Measurements from ENCODE around the gene DYNC1I1.

The DYNC1I1 gene

DNA sequence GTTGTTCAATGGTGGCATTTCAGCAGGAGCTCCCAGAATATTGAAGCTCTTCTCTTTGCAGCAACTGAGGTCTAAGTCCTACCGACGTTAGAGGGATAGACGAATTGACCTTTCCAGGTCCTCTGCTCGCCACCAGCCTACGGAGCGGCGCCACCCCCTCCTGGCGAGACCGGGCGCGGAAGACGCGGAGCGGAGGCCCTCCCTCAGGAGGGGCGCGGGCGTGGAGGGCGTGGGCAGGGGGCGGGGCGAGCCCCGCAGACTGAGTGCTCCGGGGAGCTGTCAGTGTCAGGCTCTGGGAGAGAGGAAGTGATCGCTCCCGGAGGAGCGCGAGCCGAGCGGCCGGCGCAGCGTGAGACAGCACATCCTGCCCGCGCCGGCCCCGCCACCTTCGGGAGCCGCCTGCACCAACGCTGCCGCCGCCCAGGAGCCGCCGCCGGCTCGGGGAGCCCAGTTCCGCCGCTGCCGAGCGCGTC, at the start of gene DYNC1I1:
TSS of gene DYNC1I1 (plus strand) at position 257 of the 473 bp plus-strand sequence. CDS start 32,176 bp downstream, outside the sequence.
- Histone ChIP-seq H3K4me3 (ENCODE audit: low read length) (peak within 1 kb of the TSS; percentile 74), H3K9me3 (ENCODE audit: insufficient read depth, low read depth, low read length) (no peaks in the 10 kb centered on the region), H3K27ac (ENCODE audit: low read length) (no peak within 1 kb of the TSS), H3K9ac (ENCODE audit: low read depth, low read length) (no peak within 1 kb of the TSS), H3K36me3 (ENCODE audit: insufficient read depth, low read depth, low read length) (no peaks in the 10 kb centered on the region), H3K4me1 (ENCODE audit: insufficient read depth, low read length) (no peaks in the 10 kb centered on the region), H3K27me3 (ENCODE audit: insufficient read depth, low read length) (peaks cover 38% of the 10 kb centered on the region)

DNA sequence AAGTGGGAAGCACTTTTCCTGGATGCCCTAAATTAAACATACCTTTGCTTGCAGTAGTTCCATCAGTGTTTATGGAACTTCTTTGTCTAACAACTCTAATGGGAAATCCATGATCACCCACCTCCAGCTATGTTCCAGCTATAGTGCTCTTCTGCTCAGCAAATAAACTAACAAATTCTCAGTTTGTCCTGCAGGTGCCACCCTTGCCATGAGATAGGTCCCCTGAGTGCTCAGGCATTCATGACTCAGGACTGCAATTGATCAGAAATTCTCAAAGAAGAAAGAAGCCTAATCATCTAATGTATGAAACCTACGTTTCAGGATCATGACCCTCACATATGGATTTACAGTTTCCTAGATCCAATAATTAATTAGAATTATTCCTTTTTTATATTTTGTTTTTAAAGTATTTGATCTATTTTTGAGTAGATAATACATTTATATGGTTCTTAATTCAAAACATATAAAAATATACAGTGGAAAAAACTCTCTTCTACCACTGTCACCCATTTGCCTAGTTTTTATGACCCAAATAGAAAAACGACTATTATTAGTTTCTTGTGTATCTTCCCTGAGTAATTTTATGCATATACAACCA, 48.7 kb upstream of the DYNC1I1 start:
- Histone ChIP-seq H3K9me3 (ENCODE audit: insufficient read depth, low read depth, low read length) (no peaks in the 10 kb centered on the region), H3K4me3 (ENCODE audit: low read length) (no peak overlapping the region), H3K27me3 (ENCODE audit: insufficient read depth, low read length) (no peaks in the 10 kb centered on the region), H3K4me1 (ENCODE audit: insufficient read depth, low read length) (no peaks in the 10 kb centered on the region), H3K36me3 (ENCODE audit: insufficient read depth, low read depth, low read length) (no peaks in the 10 kb centered on the region), H3K27ac (ENCODE audit: low read length) (no peak overlapping the region), H3K9ac (ENCODE audit: low read depth, low read length) (no peak overlapping the region)

DNA sequence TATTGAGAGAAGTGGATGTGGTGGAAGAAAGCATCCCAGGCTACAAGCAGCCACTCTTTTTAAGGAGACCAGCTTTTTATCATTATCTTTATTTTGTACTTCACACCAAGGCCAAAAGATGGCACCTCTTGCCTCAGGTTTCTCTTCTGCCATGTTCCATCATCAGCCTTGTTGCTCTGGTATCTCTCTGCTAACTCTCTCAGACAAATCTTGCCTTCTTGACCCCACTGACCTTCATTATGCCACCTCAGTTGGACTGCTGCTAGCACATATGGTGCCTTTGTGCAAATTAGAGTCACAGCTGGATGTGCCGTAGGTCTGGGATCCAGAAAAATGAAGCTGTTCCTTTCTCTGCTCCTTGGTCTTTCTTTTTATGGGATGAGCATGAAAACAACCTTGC, 47.1 kb upstream of the DYNC1I1 start:
- no peaks in the 10 kb centered on the region for H3K4me1 ChIP-seq (ENCODE audit: insufficient read depth, low read length)
- no peaks in the 10 kb centered on the region for H3K9me3 ChIP-seq (ENCODE audit: insufficient read depth, low read depth, low read length)
- no peak overlapping the region for H3K4me3 ChIP-seq (ENCODE audit: low read length)
- no peak overlapping the region for H3K27ac ChIP-seq (ENCODE audit: low read length)
- H3K36me3 ChIP-seq (ENCODE audit: insufficient read depth, low read depth, low read length), result no peaks in the 10 kb centered on the region
- H3K27me3 ChIP-seq (ENCODE audit: insufficient read depth, low read length), result no peaks in the 10 kb centered on the region
- H3K9ac ChIP-seq (ENCODE audit: low read depth, low read length), result no peak overlapping the region

DNA sequence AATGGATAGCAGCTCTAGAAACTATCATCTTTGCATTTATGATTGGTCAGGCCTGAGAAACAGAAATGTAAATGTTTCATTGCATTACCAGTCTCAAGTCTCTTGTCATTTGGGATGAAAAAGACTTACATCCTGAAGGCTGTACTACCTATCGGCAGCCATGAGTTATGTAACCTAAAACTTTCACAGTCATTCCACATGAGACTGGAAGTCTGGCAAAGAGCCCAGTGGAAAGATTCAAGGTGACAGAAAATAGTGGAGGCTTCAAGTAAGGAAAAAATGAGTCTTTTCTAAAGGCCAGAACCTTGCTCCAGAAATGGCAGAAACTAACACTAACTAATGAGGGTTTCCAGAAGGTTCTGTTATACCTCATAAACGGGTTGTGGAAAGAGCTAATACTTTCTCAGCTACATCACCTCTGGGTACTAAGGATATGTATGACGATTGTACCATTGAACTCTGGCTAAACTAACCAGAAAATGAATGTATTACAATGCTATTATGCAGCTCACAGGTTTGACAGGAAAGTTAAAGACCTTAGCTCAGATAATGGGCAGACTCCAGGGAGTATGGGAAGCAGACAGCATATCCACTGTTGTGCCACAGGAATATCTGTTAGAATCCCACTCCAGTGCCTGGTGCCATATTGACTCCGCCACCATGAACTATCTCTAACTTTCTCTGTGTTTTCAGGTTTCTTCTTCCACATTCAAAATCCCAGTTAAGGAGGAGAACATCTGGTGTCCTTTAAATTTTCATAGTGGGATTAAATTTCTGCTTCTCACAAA, 41.7 kb upstream of the DYNC1I1 start:
- H3K9ac ChIP-seq (ENCODE audit: low read depth, low read length), result no peak overlapping the region
- H3K9me3 ChIP-seq (ENCODE audit: insufficient read depth, low read depth, low read length), result no peaks in the 10 kb centered on the region
- H3K36me3 ChIP-seq (ENCODE audit: insufficient read depth, low read depth, low read length), result no peaks in the 10 kb centered on the region
- no peak overlapping the region for H3K4me3 ChIP-seq (ENCODE audit: low read length)
- no peak overlapping the region for H3K27ac ChIP-seq (ENCODE audit: low read length)
- no peaks in the 10 kb centered on the region for H3K4me1 ChIP-seq (ENCODE audit: insufficient read depth, low read length)
- H3K27me3 ChIP-seq (ENCODE audit: insufficient read depth, low read length), result no peaks in the 10 kb centered on the region

DNA sequence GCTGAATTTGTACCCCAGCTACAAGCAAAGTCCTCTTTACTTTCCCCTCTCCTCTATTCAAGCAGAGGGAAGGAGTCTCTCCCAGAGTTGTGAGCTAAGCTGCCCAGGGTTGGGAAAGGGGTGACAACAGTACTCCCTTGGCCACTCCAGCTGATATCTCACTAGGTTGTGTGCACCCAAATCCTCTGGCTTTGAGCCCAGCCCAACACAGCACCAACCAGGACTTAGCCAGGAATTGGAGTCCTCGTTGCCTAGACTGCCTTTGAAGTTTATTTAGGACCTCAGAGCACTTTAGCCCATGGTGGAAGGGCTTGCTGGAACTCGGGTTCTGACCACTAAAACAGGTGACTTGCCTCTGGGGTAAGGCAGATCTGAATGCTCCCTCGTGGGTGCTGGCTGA, 35.7 kb upstream of the DYNC1I1 start:
- Histone ChIP-seq H3K27me3 (ENCODE audit: insufficient read depth, low read length) (no peaks in the 10 kb centered on the region), H3K27ac (ENCODE audit: low read length) (no peak overlapping the region), H3K4me3 (ENCODE audit: low read length) (no peak overlapping the region), H3K9me3 (ENCODE audit: insufficient read depth, low read depth, low read length) (no peaks in the 10 kb centered on the region), H3K36me3 (ENCODE audit: insufficient read depth, low read depth, low read length) (no peaks in the 10 kb centered on the region), H3K9ac (ENCODE audit: low read depth, low read length) (no peak overlapping the region), H3K4me1 (ENCODE audit: insufficient read depth, low read length) (no peaks in the 10 kb centered on the region)

DNA sequence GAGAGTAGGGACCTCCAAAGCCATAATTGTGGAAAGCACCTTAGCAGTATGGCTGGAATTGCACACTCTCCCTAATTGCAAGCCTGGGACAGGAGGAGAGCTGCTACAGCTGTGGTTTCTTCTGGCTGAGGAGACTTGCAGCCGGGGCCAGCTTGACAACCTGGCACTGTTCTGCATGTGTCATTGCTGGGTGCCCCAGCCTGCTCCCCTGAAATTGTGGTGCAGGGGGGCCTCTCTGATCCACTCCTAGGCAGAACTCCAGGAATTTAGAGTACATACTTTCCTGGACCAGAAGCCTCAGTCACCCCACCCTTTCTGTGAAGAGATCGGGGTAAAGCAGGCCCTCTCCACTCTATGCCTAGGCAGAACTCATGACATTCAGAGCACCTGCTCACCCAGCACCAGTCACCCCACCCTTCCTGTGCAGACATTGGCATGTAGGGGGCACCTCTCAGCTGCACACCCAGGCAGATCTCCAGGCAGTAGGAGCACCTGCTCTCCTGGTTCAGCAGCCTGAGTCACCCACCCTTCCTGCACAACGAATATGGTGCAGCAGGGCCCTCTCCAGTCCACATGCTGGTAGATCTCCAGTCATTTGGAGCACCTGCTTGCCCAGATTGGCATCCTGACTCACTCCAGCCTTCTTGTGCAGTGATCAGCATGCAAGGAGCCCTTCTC, 34.4 kb upstream of the DYNC1I1 start:
- no peaks in the 10 kb centered on the region for H3K9me3 ChIP-seq (ENCODE audit: insufficient read depth, low read depth, low read length)
- no peaks in the 10 kb centered on the region for H3K4me1 ChIP-seq (ENCODE audit: insufficient read depth, low read length)
- H3K4me3 ChIP-seq (ENCODE audit: low read length), result no peak overlapping the region
- H3K27ac ChIP-seq (ENCODE audit: low read length), result no peak overlapping the region
- H3K27me3 ChIP-seq (ENCODE audit: insufficient read depth, low read length), result no peaks in the 10 kb centered on the region
- H3K36me3 ChIP-seq (ENCODE audit: insufficient read depth, low read depth, low read length), result no peaks in the 10 kb centered on the region
- H3K9ac ChIP-seq (ENCODE audit: low read depth, low read length), result no peak overlapping the region

DNA sequence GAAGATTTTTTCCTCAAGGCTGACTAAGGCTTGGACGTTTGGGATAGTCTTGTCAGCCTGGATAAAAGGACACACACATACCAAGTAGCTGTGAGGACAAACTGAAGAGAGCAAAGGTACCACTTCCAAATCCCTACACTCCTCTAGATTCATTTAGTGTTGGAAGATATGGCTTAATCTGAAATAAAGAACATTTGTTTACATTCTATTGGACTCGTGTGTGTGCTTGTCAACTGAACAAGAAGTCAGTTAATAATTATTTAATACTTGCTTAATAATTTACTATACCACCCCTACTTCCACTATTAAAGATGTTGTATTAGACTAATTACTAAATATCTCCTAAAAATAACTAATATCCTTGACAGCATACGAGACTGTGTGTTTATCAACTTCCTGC, 23.3 kb upstream of the DYNC1I1 start:
- Histone ChIP-seq H3K4me3 (ENCODE audit: low read length) (no peak overlapping the region), H3K9ac (ENCODE audit: low read depth, low read length) (no peak overlapping the region), H3K9me3 (ENCODE audit: insufficient read depth, low read depth, low read length) (no peaks in the 10 kb centered on the region), H3K4me1 (ENCODE audit: insufficient read depth, low read length) (no peaks in the 10 kb centered on the region), H3K27me3 (ENCODE audit: insufficient read depth, low read length) (no peaks in the 10 kb centered on the region), H3K36me3 (ENCODE audit: insufficient read depth, low read depth, low read length) (no peaks in the 10 kb centered on the region), H3K27ac (ENCODE audit: low read length) (no peak overlapping the region)

DNA sequence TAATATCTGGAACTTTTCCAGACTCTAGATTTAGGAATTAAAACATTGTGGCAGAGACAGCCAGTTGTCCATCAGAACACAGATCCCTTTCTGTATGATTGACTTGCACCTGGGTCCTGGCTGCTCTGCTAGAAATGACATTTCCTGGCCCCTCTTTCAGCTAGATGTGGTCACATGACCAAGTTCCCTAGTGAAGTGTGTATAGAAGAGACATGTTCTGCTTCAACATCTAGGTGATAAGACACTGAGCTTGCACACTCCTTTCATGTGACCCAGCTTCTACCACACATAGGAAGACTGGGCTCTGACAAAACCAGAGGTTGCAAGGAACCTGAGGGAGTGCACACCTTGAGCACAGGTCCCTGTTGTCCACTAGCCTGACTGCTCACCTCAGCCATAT, 22.8 kb upstream of the DYNC1I1 start:
- H3K4me1 ChIP-seq (ENCODE audit: insufficient read depth, low read length), result no peaks in the 10 kb centered on the region
- no peaks in the 10 kb centered on the region for H3K36me3 ChIP-seq (ENCODE audit: insufficient read depth, low read depth, low read length)
- H3K9ac ChIP-seq (ENCODE audit: low read depth, low read length), result no peak overlapping the region
- no peaks in the 10 kb centered on the region for H3K9me3 ChIP-seq (ENCODE audit: insufficient read depth, low read depth, low read length)
- no peak overlapping the region for H3K4me3 ChIP-seq (ENCODE audit: low read length)
- H3K27ac ChIP-seq (ENCODE audit: low read length), result no peak overlapping the region
- no peaks in the 10 kb centered on the region for H3K27me3 ChIP-seq (ENCODE audit: insufficient read depth, low read length)

DNA sequence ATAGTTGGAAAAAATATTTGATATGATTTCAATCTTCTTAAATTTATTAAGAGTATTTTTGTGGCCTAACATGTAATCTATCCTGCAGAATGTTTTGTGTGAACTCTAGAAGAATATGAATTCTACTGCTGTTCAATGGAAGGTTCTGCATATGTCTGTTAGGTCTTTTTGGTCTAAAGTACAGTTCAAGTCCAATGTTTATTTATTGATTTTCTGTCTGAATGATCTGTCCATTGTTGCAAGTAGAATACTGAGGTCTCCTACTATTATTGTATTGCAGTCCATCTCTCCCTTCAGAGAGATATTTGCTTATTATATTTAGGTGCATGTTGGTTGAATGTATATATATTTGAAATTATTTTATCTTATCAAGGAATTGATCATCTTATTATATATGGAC, 18.9 kb upstream of the DYNC1I1 start:
- H3K27me3 ChIP-seq (ENCODE audit: insufficient read depth, low read length), result no peaks in the 10 kb centered on the region
- H3K4me3 ChIP-seq (ENCODE audit: low read length), result no peak overlapping the region
- no peak overlapping the region for H3K27ac ChIP-seq (ENCODE audit: low read length)
- no peaks in the 10 kb centered on the region for H3K9me3 ChIP-seq (ENCODE audit: insufficient read depth, low read depth, low read length)
- no peaks in the 10 kb centered on the region for H3K36me3 ChIP-seq (ENCODE audit: insufficient read depth, low read depth, low read length)
- H3K4me1 ChIP-seq (ENCODE audit: insufficient read depth, low read length), result no peaks in the 10 kb centered on the region
- H3K9ac ChIP-seq (ENCODE audit: low read depth, low read length), result no peak overlapping the region

DNA sequence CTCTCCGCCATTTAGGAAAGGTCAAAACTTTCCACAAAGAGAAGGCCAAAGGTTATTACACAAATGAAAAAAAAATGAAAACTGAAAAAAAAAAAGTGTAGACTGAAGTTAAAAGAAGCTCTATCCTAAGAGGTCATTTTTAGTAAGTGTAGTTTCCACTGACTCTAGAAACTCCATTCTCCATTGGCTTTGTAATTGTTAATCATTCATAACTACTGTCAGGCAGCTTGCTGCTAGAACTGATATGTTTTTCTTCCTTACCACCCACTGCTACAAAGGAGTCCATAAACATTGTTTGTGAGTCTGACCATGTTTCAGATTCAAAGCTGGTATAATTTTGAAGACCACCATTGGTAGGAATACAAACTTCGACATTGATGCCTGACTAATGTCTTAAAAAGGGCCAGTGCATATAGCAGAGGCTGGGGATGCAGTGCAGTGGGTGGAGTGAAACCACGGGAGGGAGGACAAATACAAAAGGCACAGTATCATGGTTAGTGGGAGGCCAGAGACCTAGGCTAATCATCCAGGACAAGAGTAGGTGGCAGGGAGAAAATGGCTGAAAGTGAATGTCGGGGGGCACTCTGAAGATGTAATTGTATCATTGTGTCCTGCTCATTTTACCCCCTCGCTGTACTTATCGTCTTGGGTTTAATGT, 16.9 kb upstream of the DYNC1I1 start:
- H3K27ac ChIP-seq (ENCODE audit: low read length), result no peak overlapping the region
- H3K9me3 ChIP-seq (ENCODE audit: insufficient read depth, low read depth, low read length), result no peaks in the 10 kb centered on the region
- no peak overlapping the region for H3K9ac ChIP-seq (ENCODE audit: low read depth, low read length)
- no peaks in the 10 kb centered on the region for H3K4me1 ChIP-seq (ENCODE audit: insufficient read depth, low read length)
- no peak overlapping the region for H3K4me3 ChIP-seq (ENCODE audit: low read length)
- H3K27me3 ChIP-seq (ENCODE audit: insufficient read depth, low read length), result no peaks in the 10 kb centered on the region
- H3K36me3 ChIP-seq (ENCODE audit: insufficient read depth, low read depth, low read length), result no peaks in the 10 kb centered on the region

DNA sequence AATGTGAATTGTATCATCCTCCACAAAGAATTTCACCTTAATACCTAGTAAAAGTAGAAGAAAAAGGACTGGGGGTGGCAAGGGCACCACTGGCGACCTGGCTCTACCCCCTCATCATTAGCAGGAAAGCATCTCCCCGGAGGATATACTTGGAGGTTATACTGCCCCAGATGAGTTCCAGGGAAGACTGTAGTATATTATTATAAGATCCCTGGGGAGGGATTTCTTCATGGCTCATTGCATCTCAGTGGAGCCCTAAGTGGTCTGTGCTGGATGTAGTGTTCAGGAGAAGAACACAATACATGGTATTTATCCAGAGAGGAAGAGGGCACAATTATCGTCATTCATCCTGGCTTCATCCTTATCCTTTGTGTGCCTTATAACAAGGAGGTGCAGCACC, 14.2 kb upstream of the DYNC1I1 start:
- H3K36me3 ChIP-seq (ENCODE audit: insufficient read depth, low read depth, low read length), result no peaks in the 10 kb centered on the region
- no peaks in the 10 kb centered on the region for H3K4me1 ChIP-seq (ENCODE audit: insufficient read depth, low read length)
- H3K9me3 ChIP-seq (ENCODE audit: insufficient read depth, low read depth, low read length), result no peaks in the 10 kb centered on the region
- no peaks in the 10 kb centered on the region for H3K27me3 ChIP-seq (ENCODE audit: insufficient read depth, low read length)
- no peak overlapping the region for H3K9ac ChIP-seq (ENCODE audit: low read depth, low read length)
- no peak overlapping the region for H3K4me3 ChIP-seq (ENCODE audit: low read length)
- no peak overlapping the region for H3K27ac ChIP-seq (ENCODE audit: low read length)
